HEK293 (cell line): ENCODE data around the gene GATAD2A.

Experiments
- BCL11A ChIP-seq: fragments of 450-650 bp; formaldehyde crosslinking; IDR thresholded peaks from 2 replicates; pipeline ENCODE4 v1.5.1; 2016; ENCODE audit warnings: low read depth, missing biosample characterization, missing genetic modification characterization
- GFI1B ChIP-seq: fragments of 450-650 bp; formaldehyde crosslinking; IDR thresholded peaks from 2 replicates; pipeline ENCODE4 v1.5.1; 2016; ENCODE audit warnings: missing biosample characterization, missing genetic modification characterization
- GLIS1 ChIP-seq: fragments of 450-650 bp; formaldehyde crosslinking; IDR thresholded peaks from 2 replicates; pipeline ENCODE4 v1.5.1; 2016; ENCODE audit warnings: missing biosample characterization, missing genetic modification characterization
- IKZF3 ChIP-seq: fragments of 450-650 bp; IDR thresholded peaks from 2 replicates; pipeline ENCODE4 v1.5.0; 2018; ENCODE audit warnings: missing biosample characterization, mild to moderate bottlenecking, missing genetic modification characterization, moderate library complexity
- KLF8 ChIP-seq: fragments of 450-650 bp; formaldehyde crosslinking; IDR thresholded peaks from 2 replicates; pipeline ENCODE4 v1.5.1; 2016; ENCODE audit warnings: missing biosample characterization, missing genetic modification characterization
- OSR2 ChIP-seq: fragments of 450-650 bp; formaldehyde crosslinking; IDR thresholded peaks from 2 replicates; pipeline ENCODE4 v1.5.1; 2016; ENCODE audit warnings: missing biosample characterization, missing genetic modification characterization
- OVOL3 ChIP-seq: fragments of 450-650 bp; formaldehyde crosslinking; IDR thresholded peaks from 2 replicates; pipeline ENCODE4 v1.5.1; 2016; ENCODE audit warnings: missing biosample characterization, missing genetic modification characterization
- REST ChIP-seq: fragments of 450-650 bp; formaldehyde crosslinking; IDR thresholded peaks from 2 replicates; pipeline ENCODE4 v1.5.1; 2016; ENCODE audit warnings: missing biosample characterization, missing genetic modification characterization
- SALL2 ChIP-seq: fragments of 450-650 bp; formaldehyde crosslinking; IDR thresholded peaks from 2 replicates; pipeline ENCODE4 v1.5.0; 2017; ENCODE audit warnings: missing biosample characterization, mild to moderate bottlenecking, missing genetic modification characterization, borderline replicate concordance
- SP3 ChIP-seq: fragments of 450-650 bp; formaldehyde crosslinking; IDR thresholded peaks from 2 replicates; pipeline ENCODE4 v1.5.1; 2016; ENCODE audit warnings: missing biosample characterization, missing genetic modification characterization
- ZBTB11 ChIP-seq: fragments of 450-650 bp; formaldehyde crosslinking; conservative IDR thresholded peaks from 2 replicates; pipeline ENCODE4 v1.5.1; 2016; ENCODE audit warnings: low read depth, missing biosample characterization, missing genetic modification characterization
- ZBTB49 ChIP-seq: fragments of 450-650 bp; formaldehyde crosslinking; IDR thresholded peaks from 2 replicates; pipeline ENCODE4 v1.5.1; 2016; ENCODE audit warnings: missing biosample characterization, missing genetic modification characterization, low read depth
- ZBTB7A ChIP-seq: fragments of 450-650 bp; formaldehyde crosslinking; IDR thresholded peaks from 2 replicates; pipeline ENCODE4 v1.5.1; 2016; ENCODE audit warnings: low read depth, missing biosample characterization, missing genetic modification characterization
- ZNF174 ChIP-seq: fragments of 450-650 bp; formaldehyde crosslinking; IDR thresholded peaks from 2 replicates; pipeline ENCODE4 v1.5.0; 2017; ENCODE audit warnings: missing biosample characterization, mild to moderate bottlenecking, missing genetic modification characterization
- ZNF184 ChIP-seq: fragments of 450-650 bp; IDR thresholded peaks from 2 replicates; pipeline ENCODE4 v1.5.1; 2018; ENCODE audit warnings: missing biosample characterization, mild to moderate bottlenecking, missing genetic modification characterization
- ZNF202 ChIP-seq: fragments of 450-650 bp; formaldehyde crosslinking; IDR thresholded peaks from 2 replicates; pipeline ENCODE4 v1.5.1; 2016; ENCODE audit warnings: missing biosample characterization, missing genetic modification characterization, borderline replicate concordance
- ZNF26 ChIP-seq: fragments of 450-650 bp; formaldehyde crosslinking; IDR thresholded peaks from 2 replicates; pipeline ENCODE4 v1.5.1; 2016; ENCODE audit warnings: missing biosample characterization, missing genetic modification characterization
- ZNF292 ChIP-seq: fragments of 450-650 bp; formaldehyde crosslinking; IDR thresholded peaks from 2 replicates; pipeline ENCODE4 v1.5.1; 2016; ENCODE audit warnings: low read depth, missing biosample characterization, missing genetic modification characterization, borderline replicate concordance
- ZNF302 ChIP-seq: fragments of 450-650 bp; formaldehyde crosslinking; IDR thresholded peaks from 2 replicates; pipeline ENCODE4 v1.5.1; 2016; ENCODE audit warnings: missing biosample characterization, missing genetic modification characterization, low read depth
- ZNF324 ChIP-seq: fragments of 450-650 bp; formaldehyde crosslinking; IDR thresholded peaks from 2 replicates; pipeline ENCODE4 v1.5.1; 2016; ENCODE audit warnings: missing biosample characterization, missing genetic modification characterization
- ZNF341 ChIP-seq: fragments of 450-650 bp; formaldehyde crosslinking; IDR thresholded peaks from 2 replicates; pipeline ENCODE4; 2016; ENCODE audit warnings: low read depth, missing biosample characterization, missing genetic modification characterization
- ZNF350 ChIP-seq: fragments of 450-650 bp; formaldehyde crosslinking; IDR thresholded peaks from 2 replicates; pipeline ENCODE4 v1.5.0; 2017; ENCODE audit warnings: missing biosample characterization, mild to moderate bottlenecking, missing genetic modification characterization
- ZNF398 ChIP-seq: fragments of 450-650 bp; formaldehyde crosslinking; IDR thresholded peaks from 2 replicates; pipeline ENCODE4 v1.5.1; 2017; ENCODE audit warnings: missing biosample characterization, missing genetic modification characterization
- ZNF48 ChIP-seq: fragments of 450-650 bp; formaldehyde crosslinking; IDR thresholded peaks from 2 replicates; pipeline ENCODE4 v1.5.1; 2016; ENCODE audit warnings: missing biosample characterization, missing genetic modification characterization
- ZNF548 ChIP-seq: fragments of 450-650 bp; formaldehyde crosslinking; IDR thresholded peaks from 2 replicates; pipeline ENCODE4 v1.5.1; 2016; ENCODE audit warnings: missing biosample characterization, missing genetic modification characterization
- ZNF600 ChIP-seq: fragments of 450-650 bp; formaldehyde crosslinking; IDR thresholded peaks from 2 replicates; pipeline ENCODE4 v1.5.1; 2016; ENCODE audit warnings: missing biosample characterization, missing genetic modification characterization
- ZNF624 ChIP-seq: fragments of 450-650 bp; formaldehyde crosslinking; IDR thresholded peaks from 2 replicates; pipeline ENCODE4 v1.5.1; 2017; ENCODE audit warnings: missing biosample characterization, missing genetic modification characterization
- ZNF830 ChIP-seq: fragments of 450-650 bp; IDR thresholded peaks from 2 replicates; pipeline ENCODE4 v1.5.0; 2018; ENCODE audit warnings: missing biosample characterization, missing genetic modification characterization, low read depth, mild to moderate bottlenecking, moderate library complexity

The GATAD2A gene

GRCh38 chr19:19488875-19489690, 83.6 kb downstream of the GATAD2A start (continued):
- TF ChIP-seq ZBTB11 (tag by site-specific recombination) (no peak), ZNF548 (tag by site-specific recombination) (no peak), OVOL3 (tag by site-specific recombination) (no peak), ZNF398 (tag by site-specific recombination) (no peak), ZBTB49 (tag by site-specific recombination) (no peak), KLF8 (no peak), GLIS1 (tag by site-specific recombination) (no peak), ZNF830 (tag by site-specific recombination) (no peak), SALL2 (no peak), ZNF184 (tag by site-specific recombination) (no peak), ZNF350 (no peak), ZNF48 (no peak), ZNF26 (tag by site-specific recombination) (no peak), ZNF174 (tag by site-specific recombination) (no peak), SP3 (tag by site-specific recombination) (no peak), IKZF3 (tag by site-specific recombination) (0 out of 2 replicates have a peak, but pooled peaks have one; percentile 1), ZNF341 (tag by site-specific recombination) (no peak), ZNF624 (tag by site-specific recombination) (no peak), ZNF324 (no peak), ZNF302 (tag by site-specific recombination) (no peak), BCL11A (tag by site-specific recombination) (no peak), REST (tag by site-specific recombination) (no peak), ZNF292 (no peak), ZNF202 (tag by site-specific recombination) (no peak), ZBTB7A (tag by site-specific recombination) (no peak), ZNF600 (tag by site-specific recombination) (no peak; the same call in 1 of the 2 replicates), OSR2 (tag by site-specific recombination) (no peak), GFI1B (tag by site-specific recombination) (no peak)
